Measurements from ENCODE around the gene TEF.

DNA sequence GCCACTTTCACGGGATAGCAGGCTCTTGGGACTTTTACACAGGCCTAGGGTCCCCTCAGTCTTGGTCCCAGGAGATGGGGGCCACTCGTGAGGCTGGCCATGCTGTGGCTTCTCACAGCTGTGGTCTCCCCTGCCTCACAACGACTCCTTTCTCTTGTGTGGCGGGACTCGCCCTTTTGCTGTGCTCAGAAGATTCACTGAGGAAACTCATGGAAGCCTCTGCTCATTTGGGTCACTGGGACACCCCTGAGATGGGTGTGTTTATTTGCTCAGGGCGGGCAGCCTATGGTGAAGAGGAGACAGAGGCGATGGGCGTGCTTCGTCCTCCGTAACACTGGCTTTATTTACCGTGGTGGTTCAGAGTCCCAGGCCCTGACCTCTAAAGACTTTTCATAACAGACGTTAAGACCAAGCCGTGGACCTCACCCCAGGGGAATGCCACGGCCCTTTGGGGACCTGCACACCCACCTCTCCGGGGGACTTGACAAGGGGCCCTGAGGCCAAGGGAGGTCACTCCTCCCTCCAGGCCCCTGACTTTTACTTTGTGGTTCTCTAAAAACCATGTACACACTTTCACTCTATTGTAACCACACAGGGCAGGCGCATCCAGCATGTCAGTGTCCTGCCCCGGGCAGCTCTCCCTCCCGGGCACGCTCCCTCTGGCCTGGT is 15.5 kb downstream of the TEF start:
- TF ChIP-seq EGR1 (IDR thresholded peaks at IDR 0.05; ENCODE audit: low read depth in 2 of 2) (peak in 1 of 2 donors; percentile 17), JUND (IDR thresholded peaks at IDR 0.05) (peak; percentile 81), RAD21 (IDR thresholded peaks at IDR 0.05) (peak; percentile 14 to 49)
- TF ChIP-seq, protein P1, sequence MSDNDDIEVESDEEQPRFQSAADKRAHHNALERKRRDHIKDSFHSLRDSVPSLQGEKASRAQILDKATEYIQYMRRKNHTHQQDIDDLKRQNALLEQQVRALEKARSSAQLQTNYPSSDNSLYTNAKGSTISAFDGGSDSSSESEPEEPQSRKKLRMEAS (IDR thresholded peaks at IDR 0.05), result peak; percentile 62
- TF ChIP-seq, protein P2, sequence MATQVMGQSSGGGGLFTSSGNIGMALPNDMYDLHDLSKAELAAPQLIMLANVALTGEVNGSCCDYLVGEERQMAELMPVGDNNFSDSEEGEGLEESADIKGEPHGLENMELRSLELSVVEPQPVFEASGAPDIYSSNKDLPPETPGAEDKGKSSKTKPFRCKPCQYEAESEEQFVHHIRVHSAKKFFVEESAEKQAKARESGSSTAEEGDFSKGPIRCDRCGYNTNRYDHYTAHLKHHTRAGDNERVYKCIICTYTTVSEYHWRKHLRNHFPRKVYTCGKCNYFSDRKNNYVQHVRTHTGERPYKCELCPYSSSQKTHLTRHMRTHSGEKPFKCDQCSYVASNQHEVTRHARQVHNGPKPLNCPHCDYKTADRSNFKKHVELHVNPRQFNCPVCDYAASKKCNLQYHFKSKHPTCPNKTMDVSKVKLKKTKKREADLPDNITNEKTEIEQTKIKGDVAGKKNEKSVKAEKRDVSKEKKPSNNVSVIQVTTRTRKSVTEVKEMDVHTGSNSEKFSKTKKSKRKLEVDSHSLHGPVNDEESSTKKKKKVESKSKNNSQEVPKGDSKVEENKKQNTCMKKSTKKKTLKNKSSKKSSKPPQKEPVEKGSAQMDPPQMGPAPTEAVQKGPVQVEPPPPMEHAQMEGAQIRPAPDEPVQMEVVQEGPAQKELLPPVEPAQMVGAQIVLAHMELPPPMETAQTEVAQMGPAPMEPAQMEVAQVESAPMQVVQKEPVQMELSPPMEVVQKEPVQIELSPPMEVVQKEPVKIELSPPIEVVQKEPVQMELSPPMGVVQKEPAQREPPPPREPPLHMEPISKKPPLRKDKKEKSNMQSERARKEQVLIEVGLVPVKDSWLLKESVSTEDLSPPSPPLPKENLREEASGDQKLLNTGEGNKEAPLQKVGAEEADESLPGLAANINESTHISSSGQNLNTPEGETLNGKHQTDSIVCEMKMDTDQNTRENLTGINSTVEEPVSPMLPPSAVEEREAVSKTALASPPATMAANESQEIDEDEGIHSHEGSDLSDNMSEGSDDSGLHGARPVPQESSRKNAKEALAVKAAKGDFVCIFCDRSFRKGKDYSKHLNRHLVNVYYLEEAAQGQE (IDR thresholded peaks at IDR 0.05), result peak; percentile 70
